T-helper 9 cell (primary cell): ENCODE results near the gene MANBA.

ENCODE experiments used
- DNase-seq: peaks from one replicate; pipeline ENCODE4 v3.0.0-alpha.2; 2020
- total RNA-seq, 2 donors: gene quantifications; one replicate each; lab custom pipeline; 2026; lab: John Stamatoyannopoulos, UW

The MANBA gene
- 33.0 to 33.1 reads per million in 2 donors for total RNA-seq

DNA sequence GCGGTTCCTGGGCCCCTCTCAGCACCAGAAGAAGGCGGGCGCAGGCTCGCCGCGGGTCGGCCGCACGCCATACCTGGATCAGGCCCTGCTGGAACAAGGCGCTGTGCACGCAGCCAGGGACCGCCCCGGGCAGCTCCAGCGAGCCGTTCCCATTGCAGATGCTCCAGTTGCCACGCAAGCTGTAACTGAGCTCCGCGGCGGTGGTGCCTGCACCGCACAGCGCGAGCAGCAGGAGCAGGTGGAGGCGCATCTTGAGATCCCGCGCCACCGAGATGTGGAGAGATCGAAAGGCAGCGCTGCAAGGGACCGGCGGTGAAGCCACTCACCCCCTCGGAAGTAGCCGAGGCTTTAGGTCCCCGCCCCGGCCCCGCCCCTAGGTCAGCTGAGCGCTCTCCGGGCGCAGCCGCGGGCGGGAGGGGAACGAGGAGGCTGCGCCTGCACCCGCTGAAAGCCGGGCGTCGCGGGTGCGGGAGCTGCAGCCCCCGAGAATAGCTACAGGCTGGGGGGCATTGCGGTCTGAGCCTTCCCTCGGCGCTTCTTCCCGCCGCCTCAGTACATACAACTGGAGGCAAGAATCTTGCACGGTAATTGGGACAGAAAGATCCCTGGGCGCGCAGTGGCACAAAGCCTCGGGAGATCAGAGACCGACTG, at the start of gene MANBA:
MANBA (minus strand) TSS at position 324 of the 651 bp plus-strand sequence; CDS start at position 250, 74 bp downstream.
- DNase-seq, result peak; percentile 81

DNA sequence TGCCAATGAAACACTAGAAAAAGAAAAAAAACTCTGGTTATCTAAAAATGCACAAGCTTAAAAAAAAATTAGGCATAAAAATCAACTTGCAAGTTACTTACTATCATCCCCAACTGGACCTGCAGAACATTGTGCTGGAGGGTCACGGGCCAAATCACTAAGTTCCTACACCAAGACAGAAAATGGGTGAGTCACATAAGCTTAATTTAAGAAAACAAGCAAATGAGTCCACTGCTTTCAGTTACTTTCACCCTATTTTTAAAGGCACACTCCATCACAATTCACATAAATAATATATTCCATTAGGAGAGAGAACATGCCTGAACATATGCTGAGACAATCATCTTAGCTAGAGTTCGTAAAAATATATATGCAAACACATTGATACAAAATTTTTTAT, 48.9 kb upstream of the MANBA start:
- DNase-seq, result no peak

DNA sequence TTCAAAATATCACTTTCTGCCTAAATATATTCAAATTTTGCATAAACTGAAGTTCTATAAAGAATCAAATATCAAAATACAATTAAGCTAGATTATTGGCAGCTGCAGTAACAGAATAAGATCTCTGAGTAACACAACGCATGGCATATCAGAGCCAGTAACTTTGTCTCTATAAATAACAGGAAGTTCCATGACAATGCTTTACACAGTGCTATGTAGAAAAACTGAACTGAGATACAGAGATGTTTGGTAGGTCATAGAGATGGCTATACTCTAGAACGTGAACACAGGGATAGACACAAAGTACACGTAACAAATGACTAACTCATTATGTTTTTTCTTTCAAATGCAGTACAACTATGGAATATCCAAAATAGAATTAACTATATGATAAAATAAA, 48.4 kb upstream of the MANBA start:
- DNase-seq, result no peak

DNA sequence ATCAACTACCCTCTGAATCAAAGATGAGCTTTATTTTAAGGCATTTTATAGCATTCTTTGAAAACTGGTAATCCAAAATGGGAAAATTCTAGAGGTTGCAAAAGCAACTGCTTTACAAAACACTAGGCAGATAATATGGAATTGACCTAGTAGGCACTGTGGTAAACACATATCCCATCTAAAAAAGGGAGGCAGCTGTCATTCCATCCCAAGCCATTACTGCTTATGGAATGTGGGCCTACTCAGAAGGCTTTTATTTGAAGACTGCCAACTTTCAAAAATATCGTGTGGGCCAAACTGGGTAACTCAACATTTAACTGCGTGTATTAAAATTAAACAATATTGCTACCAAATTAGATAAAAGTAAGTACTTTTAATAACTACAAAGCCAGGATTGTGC, 47.2 kb upstream of the MANBA start:
- no peak for DNase-seq

DNA sequence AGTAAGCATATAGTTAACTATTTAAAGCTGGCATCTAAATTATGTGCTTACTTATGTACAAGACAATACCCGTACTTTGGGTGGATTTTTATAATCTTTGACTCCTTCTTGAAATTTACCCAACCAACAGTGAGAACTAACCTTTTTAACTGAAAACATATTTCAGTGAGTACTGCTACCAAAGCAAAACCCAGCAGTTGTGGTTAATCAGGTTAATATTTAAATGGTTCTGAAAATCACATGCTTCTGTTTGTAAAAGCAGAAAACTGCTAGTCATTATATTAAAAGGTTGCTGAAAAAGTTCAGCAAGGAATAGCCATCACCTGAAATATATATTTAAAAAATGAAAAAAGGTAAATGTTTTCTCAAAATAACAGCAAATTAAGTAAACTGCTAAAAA, 46.6 kb upstream of the MANBA start:
- no peak for DNase-seq

DNA sequence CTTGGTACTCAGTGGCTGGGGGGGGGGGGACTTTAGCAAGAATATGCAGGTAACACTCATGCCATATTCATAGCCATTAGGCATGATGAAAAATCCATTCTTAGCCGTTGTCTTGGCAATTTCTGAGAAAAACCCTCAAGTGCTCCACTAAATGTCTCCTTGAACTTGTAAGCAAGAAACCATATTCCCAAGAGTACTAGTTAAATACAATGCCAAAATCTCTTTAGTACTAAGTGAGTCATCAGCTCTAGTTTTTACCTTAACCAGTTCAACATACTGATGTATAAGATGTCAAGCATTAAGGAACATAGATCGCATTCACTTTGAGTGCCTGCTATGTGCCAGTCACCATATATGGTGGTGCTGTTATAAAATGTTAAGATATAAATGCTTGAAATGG, 39.0 kb upstream of the MANBA start:
- DNase-seq, result no peak

DNA sequence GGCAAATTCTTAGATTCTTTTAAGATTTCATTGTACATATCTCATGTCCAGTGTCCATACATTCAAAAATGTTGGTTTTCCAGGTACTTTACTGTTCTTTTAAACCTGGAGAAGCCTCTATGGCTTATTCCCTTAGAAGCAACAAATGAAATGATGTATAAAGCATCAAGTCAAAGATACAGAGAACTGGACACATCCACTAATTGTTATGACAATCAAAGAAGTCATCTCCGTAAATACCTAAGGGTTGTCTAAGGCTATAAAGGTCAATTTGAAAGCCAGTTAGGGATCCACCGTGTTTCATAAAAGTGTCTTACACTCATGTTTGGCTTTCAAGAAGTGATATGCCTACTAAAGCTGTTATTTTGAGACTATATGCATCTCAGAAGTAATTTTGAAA, 34.2 kb upstream of the MANBA start:
- DNase-seq, result no peak

DNA sequence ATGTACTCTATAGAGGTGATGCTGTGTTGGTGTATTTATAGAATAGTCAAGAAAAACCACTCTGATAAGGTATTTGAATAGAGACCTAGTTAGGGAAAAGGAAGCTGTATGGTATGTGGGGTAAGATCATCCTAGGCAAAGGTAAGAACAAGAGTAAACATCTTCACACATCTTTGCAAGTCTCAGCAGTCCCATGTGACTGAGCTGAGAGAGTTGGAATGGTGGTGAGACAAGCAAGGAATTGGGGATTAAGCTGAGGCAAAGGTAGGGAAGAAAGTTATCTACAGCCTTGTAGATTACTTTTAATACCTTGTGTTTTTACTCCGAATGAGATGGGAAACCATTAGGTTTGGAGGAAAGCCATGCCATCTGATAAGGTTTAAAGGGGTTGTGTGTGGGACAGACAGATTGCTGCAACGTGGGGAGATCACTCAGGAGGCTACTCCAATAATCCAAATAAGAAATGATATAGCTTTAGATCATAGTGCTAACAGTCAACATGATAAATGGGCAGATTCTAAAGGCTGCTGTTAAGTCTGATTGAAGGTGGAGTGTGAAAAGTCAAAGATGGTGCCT, 31.7 kb upstream of the MANBA start:
- no peak for DNase-seq

DNA sequence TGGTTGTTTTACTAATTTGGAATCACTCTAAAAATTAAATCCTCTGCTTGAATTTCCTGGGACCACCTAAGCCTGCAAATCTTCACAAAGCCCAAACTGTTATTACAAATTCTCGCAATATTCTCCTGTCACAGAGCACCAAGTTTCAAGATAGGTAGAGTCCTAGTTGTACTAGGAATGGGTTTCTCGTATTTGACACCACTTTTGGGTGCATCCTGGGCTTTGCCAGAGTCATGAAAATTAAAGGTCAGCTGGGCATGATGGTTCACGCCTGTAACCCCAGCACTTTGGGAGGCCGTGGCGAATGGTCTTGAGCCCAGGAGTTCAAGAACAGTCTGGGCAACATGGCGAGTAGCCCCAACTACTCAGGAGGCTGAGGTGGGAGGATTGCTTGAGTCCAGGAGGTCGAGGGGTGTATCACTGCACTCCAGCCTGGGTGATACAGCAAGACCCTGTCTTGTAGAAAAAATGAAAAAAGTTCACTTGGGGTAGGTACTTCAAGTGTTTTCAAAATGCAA, 30.6 kb upstream of the MANBA start:
- DNase-seq, result no peak

DNA sequence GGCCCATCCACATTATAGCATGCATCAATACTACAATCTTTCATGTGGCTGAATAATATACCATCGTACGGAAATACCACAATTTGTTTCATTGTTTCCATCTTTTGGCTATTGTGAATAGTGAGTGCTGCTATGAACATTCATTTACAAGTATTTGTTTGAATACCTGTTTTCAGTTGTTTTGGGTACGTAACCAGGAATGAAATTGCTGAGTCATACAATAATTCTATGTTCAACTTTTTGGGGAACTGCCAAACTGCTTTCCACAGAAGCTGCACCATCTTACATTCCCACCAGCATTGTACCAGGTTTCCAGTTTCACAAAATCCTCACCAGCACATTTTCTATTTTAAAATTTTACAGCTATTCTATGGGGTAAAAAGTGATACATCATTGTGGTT, 28.5 kb upstream of the MANBA start:
- DNase-seq, result no peak

DNA sequence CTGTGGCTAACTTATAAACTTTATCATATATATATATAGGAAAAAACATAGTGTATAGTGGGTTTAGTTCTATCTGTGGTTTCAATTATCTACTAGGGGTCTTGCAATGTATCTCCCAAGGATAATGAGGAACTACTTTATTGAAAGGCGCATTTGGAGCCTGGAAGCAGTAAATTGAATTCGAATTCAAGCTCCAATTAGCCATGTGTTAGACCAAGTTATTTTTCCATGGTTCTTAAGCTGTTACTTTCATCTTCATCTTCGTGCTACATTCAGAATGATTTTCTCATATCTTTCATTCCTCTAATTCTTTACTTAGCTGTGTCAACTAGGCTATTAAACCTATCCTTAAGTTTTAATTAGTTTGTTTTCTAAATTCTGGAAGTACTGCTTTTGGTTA, 27.2 kb upstream of the MANBA start:
- no peak for DNase-seq

DNA sequence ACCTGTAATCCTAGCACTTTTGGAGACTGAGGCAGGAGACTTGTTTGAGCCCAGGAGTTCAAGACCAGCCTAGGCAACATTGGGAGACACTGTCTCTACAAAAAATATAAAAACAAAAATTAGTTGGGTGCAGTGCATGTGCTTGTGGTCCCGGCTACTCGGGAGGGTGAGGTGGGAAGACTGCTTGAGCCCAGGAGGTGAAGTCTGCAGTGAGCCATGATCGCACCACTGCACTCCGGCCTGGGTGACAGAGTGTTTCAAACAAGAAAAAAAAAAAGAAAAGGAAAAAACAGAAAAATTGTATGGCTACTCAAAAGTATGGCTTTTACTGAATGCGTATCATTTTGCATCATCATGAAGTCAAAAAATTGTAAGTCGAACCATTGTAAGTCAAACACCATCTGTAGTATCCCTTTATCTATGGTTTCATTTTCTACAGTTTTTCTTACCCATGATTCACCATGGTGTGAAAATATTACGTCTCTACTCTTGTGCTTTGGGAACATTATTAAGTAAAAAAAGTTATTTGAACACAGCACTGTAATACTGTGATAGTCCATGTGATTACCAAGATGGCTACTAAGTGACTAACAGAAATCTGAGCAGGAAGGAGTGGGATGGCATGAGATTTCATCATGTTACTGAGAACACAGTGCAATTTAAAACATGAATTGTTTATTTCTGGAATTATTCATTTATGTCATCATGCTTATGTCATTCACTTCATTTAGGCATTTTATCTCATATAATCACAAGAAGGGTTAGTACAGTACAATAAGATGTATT, 26.5 kb upstream of the MANBA start:
- DNase-seq, result no peak

DNA sequence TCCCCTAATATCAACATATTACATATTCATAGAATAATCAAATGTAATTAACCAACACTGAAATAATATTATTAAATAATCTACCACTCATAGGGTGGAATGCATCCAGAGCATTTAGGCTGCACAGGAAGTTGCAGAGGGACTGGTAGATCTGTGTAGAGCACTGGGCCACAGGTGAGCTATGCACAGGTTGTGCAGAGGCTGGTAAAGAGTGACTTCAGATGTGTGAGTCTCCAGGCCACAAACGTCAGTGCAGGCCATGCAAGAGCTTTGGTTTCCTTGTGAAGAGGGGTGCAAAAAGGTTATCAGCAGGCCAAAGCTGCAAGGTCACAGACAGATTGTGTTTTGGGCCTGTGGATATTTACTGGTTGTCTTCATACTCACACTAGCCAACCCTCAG, 25.5 kb upstream of the MANBA start:
- DNase-seq, result no peak

DNA sequence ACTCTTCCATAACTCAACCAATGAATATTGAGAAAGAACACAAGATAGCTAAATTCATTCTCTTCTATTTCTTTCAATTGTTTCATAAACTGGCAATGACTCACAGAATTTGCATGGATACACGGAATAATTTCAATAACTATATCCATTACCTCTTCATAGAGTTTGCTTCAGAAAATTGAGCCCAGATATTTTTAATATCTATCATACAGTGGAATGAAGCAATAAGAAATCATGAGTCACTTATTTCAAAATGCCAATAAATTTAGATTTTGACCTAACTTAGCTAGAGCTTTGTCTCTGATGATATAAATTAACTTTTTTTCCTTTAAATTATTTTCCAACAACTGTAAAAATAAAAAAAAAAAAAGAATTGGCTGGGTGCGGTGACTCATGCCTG, 22.2 kb upstream of the MANBA start:
- no peak for DNase-seq

DNA sequence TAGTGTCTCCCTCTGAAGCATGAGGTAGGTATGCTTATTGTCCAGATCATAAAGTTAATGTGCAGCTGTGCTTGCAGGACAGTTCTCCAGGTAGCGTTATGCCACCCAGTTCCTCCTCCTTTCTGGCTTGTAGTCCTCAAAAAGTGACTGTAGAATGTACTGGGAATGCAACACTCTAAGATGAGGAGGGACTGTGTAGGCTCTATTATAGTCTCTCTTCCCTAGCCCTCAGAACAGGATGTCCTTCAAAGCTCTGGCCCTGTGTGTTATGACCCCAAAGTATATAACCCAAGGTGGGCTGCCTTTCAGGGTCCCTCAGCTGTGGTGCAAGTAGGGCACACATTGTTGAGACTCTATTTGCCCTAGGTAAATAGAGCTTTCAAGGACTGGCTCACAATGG, 20.8 kb upstream of the MANBA start:
- no peak for DNase-seq

DNA sequence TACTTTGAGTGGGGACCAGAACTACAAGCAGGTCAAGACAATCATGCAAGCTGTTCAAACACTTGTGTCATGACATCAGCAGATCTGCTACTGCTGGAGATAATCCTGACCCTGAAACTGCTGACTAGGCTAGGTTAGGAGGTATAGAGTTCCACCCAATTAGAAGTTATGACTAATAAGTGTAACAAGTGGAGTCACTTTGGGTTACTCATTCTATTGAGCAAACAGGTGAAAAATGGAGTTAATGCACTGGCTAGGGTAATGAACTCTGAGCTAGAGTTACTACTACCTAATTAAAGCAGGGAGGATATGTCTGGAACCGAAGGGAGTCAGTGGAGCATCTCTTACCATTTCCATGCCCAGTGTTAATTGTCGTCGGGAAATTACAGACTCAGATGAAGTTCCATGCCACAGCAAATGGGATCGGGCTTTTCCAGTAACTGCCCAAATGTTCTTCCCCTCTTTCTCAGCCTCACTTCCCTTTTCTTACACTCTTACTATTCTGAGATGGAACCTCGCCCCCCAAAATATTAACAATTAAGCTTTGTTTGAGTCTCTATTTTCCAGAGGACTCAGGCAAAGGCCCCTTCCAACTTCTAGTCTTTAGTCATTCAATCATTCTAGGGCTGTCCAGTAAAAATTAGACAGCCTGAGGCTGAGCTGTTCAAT, 19.8 kb upstream of the MANBA start:
- no peak for DNase-seq

DNA sequence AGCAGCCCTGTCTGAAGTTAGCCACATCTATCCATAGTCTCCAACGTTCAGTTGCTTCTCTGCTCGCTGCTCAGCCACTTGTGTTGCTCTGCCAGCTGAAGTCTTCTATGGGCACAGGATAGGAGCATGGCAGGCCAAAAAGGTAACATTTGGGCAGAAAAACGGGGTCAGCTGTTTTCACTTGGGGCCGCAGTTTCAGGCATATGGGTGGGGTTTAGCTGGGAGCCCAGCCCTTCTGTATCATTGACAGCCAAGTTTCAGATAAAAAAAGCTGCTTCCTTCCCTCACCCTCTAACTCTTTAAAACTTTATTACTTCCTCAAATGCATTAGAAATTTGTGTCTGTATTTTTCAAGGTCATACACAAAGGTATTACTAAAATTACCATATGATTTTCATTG, 18.4 kb upstream of the MANBA start:
- no peak for DNase-seq

DNA sequence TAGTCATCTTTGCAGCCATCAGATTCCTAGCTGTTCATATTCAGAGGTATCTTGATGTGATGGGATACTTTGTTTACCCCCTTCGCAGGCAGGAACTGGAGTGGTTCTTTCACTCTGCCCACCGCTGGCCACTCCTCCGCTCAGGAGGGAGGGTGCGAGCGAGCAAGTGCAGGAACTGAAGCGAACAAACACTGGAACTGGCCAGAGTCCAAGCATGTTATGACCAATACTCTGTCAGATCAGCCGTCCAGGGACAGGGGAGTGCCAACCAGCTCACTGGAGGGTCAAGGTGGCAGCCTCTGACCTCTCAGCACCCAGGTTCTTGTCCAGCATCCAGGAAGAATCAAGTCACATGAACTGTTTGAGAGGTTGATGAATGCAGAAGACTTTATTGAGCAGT, 18.0 kb upstream of the MANBA start:
- no peak for DNase-seq

DNA sequence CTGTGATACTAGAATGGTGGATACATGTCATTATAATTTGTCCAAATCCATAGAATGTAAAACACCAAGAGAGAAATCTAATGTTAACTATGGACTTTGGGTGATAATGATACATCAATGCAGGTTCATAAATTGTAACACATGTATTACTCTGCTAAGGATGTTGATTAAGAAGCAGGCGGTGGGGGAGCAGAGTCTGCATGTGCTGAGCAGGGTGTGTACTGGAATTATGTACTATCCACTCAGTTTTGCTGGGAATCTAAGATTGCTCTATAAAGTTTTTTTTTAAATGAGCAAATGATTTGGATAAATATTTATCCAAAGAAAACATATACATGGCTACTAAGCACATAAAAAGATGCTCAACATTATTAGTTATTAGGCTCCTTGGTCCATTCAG, 15.0 kb upstream of the MANBA start:
- no peak for DNase-seq

DNA sequence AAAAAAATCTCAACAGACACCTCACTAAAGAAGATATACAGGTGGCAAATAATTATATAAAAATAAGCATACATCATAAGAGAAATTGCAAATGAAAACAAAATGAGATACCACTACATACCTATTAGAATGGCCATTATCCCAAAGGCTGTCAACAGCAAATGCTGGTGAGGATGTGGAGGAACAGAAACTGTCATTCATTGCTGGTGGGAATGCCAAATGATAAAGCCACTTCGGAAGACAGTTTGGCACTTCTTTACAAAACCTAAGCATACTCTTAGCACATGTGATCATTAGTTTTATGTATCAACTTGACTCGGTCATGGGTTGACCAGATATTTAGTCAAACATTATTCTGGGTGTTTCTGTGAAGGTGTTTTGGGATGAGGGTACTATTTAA, 13.5 kb upstream of the MANBA start:
- DNase-seq, result no peak

DNA sequence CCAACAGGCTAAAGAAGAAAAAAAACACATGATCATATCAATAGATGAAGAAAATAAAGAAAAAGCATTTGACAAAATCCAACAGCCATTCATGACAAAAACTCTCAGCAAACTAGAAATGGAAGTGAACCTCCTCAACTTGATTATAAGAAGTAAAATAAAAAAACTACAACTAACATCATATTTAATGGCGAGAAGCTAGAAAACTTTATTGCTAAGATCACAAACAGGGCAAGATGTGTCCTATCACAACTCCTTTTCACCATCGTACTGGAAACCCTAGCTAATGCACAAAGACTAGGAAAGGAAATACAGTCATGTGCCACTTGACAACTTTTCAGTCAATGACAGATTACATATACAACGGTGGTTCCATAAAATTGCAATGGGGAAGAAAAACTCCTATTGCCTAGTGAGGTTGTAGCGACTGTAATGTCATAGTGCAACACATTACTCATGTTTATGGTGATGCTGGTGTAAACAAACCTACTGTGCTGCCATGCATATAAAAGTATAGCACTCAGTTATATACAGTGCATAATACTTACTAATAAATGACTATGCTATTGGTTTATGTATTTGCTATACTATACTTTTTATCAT, 12.1 kb upstream of the MANBA start:
- DNase-seq, result no peak

DNA sequence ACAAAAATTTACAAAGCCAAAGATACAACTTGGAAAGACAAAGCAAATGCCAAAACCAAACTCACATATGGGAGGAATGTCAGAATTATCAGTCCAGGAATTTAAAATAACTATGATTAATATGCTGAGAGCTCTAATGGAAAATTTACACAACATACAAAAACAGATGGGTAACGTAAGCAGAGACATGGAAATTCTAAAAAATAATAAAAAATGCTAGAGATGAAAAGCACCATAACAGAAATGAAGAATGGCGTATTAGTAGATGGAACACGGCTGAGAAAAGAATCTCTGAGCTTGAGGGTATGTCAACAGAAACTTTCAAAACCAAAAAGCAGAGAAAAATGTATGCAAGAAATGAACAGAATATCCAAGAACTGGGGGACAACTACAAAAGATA, 4.1 kb upstream of the MANBA start:
- DNase-seq, result no peak

DNA sequence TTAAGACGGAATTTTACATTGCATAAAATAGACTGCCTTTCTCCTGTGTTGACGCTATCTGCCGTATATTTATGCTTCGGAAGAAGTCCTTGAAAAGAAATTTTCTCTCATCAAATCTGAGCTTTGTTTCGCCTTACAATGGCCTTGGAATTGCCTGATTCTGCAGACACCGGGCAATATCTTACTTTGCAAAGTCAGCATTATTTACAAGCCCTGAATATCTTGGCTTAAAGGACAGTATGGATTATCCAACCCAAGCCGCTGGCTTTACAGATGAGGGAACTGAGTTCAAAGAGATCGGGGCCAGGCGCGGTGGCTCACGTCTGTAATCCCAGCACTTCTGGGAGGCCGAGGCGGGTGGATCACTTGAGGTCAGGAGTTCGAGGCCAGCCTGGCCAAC, 1.1 kb upstream of the MANBA start:
- DNase-seq, result no peak
